GM18505 (cell line): Measurements from ENCODE around the gene F5.

ENCODE experiments used
- ATAC-seq: cut with Tn5 transposase; IDR thresholded peaks from one replicate; pipeline ENCODE4 v1.9.1; 2021; ENCODE audit not compliant: unreplicated experiment
- POLR2A ChIP-seq: IDR thresholded peaks from 4 replicates; pipeline ENCODE4 v1.6.1; 2011; ENCODE audit warnings: borderline replicate concordance; ENCODE audit not compliant: insufficient read depth, insufficient read length; ENCODE audit errors: extremely low read depth

Gene F5

GRCh38 chr1:169576935-169577331 is 9.3 kb downstream of the F5 start:
- TF ChIP-seq POLR2A: no peak
- no peak for ATAC-seq

- no peak for ATAC-seq
- no peak for TF ChIP-seq POLR2A
Observed at GRCh38 chr1:169576241-169576934, 9.9 kb downstream of the F5 start.

DNA sequence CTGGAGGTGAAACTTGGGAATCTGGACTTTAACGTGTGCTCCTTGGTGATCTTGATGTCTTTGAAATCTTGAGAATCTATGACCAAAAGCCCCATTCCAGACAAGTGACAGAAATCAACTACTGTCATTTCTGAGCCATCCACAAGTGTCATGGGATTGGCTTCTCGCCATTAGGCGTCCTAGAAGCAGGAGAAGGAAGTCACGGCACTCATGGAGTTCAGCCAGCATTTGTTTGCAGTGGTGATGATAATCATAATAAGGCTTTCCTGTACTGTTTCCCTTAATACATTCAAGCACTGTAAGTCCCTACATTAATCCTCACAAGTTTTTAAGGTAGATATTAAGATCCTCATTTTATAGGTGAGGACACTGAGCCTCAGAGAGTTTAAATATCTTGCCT is 11.9 kb downstream of the F5 start:
- no peak for TF ChIP-seq POLR2A
- no peak for ATAC-seq

DNA sequence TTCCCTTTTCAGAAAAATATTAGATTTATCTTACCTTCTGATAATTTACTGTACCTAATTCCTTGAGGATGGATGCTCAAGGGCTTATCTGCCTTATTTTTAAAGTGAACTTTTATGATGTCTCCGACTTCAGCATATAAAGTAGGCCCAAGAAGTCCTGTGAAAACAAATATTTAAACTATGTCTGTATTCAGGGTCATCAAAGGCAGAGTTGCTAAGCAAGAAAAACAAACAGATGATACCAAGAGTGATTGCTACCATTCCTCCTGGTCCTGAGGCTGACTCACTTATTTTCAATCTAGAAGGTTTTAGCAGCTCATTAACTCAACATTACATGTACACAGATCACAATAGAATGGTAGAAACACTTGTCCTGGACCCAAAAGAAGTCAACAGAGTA is 14.1 kb downstream of the F5 start:
- ATAC-seq: no peak
- TF ChIP-seq POLR2A: no peak

GRCh38 chr1:169571450-169571849 is 14.8 kb downstream of the F5 start:
- TF ChIP-seq POLR2A: no peak
- ATAC-seq: no peak

DNA sequence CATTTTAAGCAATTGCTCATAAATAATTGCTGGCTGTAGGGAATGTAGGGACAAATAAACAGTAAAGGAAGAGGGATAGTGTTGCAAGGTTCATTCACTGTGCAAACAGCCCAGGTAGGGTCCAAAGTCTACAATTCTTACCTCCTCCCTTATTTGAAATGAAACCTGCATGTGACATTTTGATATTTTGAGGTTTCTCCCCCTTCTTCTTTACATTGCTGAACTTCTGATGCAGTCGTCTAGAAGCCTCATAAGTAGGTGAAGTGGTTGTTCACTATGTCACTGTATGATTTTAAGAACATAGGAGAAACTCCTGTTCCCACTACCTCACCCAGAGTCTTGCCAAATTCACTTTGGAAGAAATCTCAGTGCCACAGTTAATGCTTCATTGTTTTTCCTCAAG is 16.1 kb downstream of the F5 start:
- no peak for ATAC-seq
- no peak for TF ChIP-seq POLR2A

DNA sequence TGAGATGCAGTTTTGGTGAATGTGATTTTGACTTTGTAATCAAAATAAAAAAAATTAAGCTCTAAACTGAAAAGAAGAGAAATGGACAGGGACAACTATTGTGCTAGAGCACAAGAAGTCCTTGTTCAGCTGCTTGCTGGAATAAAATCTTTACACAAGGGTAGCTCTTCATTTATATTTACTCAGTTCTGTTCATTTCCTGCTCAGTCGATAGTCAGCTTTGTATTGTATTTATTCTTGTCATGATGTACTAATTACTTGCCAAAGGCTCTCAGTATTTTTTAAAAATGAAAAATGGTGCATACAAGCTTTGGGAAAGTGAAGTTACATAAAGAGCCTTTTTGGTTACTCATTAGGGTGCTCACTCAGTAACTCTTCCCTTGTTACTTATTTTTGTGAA is 17.8 kb downstream of the F5 start:
- no peak for TF ChIP-seq POLR2A
- ATAC-seq: no peak

DNA sequence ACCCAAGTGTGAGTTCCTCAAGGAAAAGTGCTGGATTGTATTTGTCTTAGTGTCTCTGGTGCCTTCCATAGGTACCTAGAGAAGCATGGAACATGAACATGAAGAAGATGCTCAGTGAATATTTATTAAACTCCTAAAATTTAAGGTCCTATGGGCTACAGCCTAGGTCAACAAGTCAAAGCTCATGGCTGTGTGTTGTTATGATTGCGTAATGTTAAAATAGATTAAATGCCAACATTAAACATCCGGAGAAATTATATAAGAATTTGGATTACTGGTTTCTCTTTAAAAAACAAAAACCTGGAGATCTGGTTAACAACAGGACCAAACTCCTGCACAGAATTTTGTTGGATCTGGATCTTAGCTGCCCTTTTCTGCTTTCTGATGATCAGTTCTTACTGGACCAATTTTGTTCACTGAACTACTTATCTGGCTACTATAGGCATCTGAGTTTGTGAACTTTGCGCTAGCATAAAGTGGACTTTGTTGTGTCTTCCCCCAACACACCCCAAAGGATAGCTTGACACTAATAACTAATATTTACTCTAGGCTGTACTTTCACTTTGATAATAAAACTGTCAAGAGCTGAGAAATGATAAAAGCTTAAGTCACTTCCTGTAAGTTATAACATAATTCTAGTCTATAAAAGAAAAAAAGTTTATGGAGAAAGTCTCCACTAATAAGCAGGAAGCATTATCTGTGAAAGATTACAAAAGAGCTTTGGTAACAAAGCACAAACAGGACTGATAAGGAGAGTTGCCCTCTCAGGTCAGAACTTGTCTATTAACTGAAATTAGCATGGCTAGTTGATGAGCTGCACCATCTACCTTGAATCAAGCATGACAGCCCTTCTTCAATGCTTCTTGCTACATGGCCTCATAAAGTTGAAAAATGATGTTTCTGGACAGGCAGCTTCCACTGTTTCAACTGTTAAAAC is 20.7 kb downstream of the F5 start:
- no peak for ATAC-seq
- TF ChIP-seq POLR2A: no peak

DNA sequence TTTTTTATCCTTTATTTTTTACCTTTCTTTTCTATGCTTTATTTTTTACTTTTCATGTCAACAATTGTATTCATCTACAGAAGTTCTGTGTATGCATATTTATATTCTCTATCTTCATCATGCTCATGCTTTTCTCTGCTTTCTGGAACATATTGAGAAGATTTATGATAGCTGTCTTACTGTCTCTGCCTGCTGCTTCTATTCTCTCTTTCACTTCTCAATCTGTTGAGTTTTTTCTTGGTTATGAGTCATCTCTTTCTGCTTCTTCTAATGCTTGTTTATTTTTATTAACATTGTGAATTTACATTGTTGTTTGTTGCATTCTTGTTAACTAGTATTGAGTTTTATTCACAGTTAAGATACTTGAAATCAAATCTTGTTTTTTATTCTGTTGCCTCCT is 22.6 kb downstream of the F5 start:
- no peak for TF ChIP-seq POLR2A
- ATAC-seq: no peak

- no peak for ATAC-seq
- TF ChIP-seq POLR2A: no peak
Observed at GRCh38 chr1:169563019-169563615, 23.2 kb downstream of the F5 start.

DNA sequence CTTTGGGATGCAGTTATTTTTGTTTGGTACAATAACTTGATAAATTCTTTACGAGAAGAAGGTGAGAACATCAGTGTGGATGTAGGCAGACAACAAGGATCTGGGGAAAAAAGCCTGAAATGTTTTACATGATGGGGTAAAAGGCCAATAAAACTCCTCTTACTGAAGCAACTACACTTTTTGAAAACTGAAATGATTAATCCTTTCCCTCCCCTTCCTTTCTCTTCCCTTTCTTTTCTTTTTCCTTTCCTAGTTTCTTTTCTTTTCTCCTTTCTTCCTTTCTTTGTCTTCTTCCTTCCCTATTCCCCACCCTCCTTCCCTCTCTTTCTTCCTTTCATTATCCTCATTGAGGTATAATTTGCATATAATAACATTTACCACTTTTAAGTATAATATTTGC is 24.6 kb downstream of the F5 start:
- no peak for ATAC-seq
- TF ChIP-seq POLR2A: no peak

GRCh38 chr1:169557131-169557530 is 29.1 kb downstream of the F5 start:
- no peak for TF ChIP-seq POLR2A
- ATAC-seq: no peak

- ATAC-seq: peak; percentile 64
- TF ChIP-seq POLR2A: no peak
Observed at GRCh38 chr1:169550294-169550693, 36.0 kb downstream of the F5 start.

DNA sequence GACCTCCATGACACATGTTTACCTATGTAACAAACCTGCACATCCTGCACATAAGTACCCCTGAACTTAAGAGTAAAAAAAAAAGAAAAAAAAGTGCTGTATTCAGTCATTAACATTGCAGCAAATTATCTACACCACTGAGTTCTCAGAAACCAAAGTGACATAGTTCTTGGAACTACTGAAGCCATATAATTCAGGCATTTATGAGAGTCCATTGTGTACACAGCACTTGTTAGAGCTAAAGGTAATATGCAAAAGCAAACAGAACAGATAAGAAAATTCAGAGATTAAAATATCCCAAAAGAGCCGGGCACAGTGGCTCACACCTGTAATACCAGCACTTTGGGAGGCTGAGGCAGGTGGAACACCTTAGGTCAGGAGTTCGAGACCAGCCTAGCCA is 38.0 kb downstream of the F5 start:
- TF ChIP-seq POLR2A: no peak
- no peak for ATAC-seq
